K562 (cell line): ENCODE data around the gene PKP1. TPM values are rescaled to one million over a fixed set of nuclear protein-coding genes. Genes with fewer than 3 reads are reported as not detected.

Experiments
- ATAC-seq: fragments of 200-7000 bp; cut with Tn5 transposase; 3 replicates; pipeline ENCODE4 v1.9.1; 2020; ENCODE audit warnings: moderate library complexity
- BruUV-seq: library from RNA; stranded (reverse); fragments of 400-500 nt; replicated peaks from 2 replicates; lab custom pipeline; 2021; lab: Mats Ljungman, UMichigan
- CTCF ChIA-PET: fragments of 300-600 bp; formaldehyde crosslinking; extraction: SDS; loops from one replicate; lab custom pipeline; 2021; ENCODE audit warnings: low intra/inter-chr PET ratio; lab: Yijun Ruan, JAX
- POLR2A ChIA-PET: fragments of 300-600, 350-650 bp; sonication (Branson Sonifier 250); formaldehyde crosslinking; extraction: SDS; loops from one replicate; lab custom pipeline; 2021; ENCODE audit warnings: antibody characterized with exemption, inconsistent platforms; lab: Yijun Ruan, JAX
- DNase-seq, 4 experiments: peaks; one replicate each; pipeline versions ENCODE4 v3.0.0 to v3.0.0-alpha.2; 2011 to 2018; ENCODE audit warnings: low spot score in 3 of 4, mixed read lengths in 3 of 4; ENCODE audit errors: extremely low read depth in 1 of 4
- FAIRE-seq: peaks from 2 replicates; lab custom pipeline; 2011; peaks lifted over from hg19 to GRCh38; lab: Jason Lieb, UNC
- H2AFZ ChIP-seq: 2 replicates; pipeline ENCODE4 v1.6.0; 2011; ENCODE audit warnings: low read depth, low read length, control low read depth, inconsistent platforms
- H3K27ac ChIP-seq: fragments of 200-600 bp; 3 replicates; pipeline ENCODE4 v1.8.0; 2011; ENCODE audit warnings: low read depth, mild to moderate bottlenecking, control low read depth, inconsistent platforms, low read length, moderate library complexity, mixed read lengths; ENCODE audit errors: extremely low read depth
- H3K27me3 ChIP-seq, 2 experiments: fragments of 300-600 bp in 1 of 2; 2 replicates in 1 of 2; 3 replicates in 1 of 2; pipeline versions ENCODE4 v1.6.0 to v1.8.0; 2011; ENCODE audit warnings: inconsistent platforms in 2 of 2, low read length in 2 of 2, mild to moderate bottlenecking in 1 of 2, mixed read lengths in 1 of 2, moderate library complexity in 1 of 2; ENCODE audit not compliant: control insufficient read depth in 2 of 2, insufficient read depth in 2 of 2
- H3K36me3 ChIP-seq: fragments of 300-600 bp; 3 replicates; pipeline ENCODE4 v1.8.0; 2011; ENCODE audit warnings: mild to moderate bottlenecking, low read length, inconsistent platforms; ENCODE audit not compliant: control insufficient read depth, insufficient read depth
- H3K4me1 ChIP-seq, 2 experiments: fragments of 200-600 bp in 1 of 2; replicated peaks in 1 of 2; 2 replicates in 1 of 2; 3 replicates in 1 of 2; pipeline versions ENCODE4 v1.5.1 to v1.8.0; 2011; ENCODE audit warnings: inconsistent platforms in 2 of 2, low read length in 2 of 2, mild to moderate bottlenecking in 1 of 2, mixed read lengths in 1 of 2, moderate library complexity in 1 of 2; ENCODE audit not compliant: control insufficient read depth in 2 of 2, insufficient read depth in 2 of 2
- H3K4me2 ChIP-seq: 2 replicates; pipeline ENCODE4 v1.6.1; 2011; ENCODE audit warnings: low read length, control low read depth, inconsistent platforms, mixed read lengths; ENCODE audit not compliant: insufficient read depth
- H3K4me3 ChIP-seq: fragments of 200-600 bp; sonication (generic), shearing (Covaris generic); 2 replicates; pipeline ENCODE4 v1.5.1; 2016; ENCODE audit warnings: control low read depth, inconsistent platforms
- H3K79me2 ChIP-seq: fragments of 200-600 bp; 3 replicates; pipeline ENCODE4 v1.8.0; 2011; ENCODE audit warnings: low read length, inconsistent platforms; ENCODE audit not compliant: control insufficient read depth, insufficient read depth
- H3K9ac ChIP-seq, 2 experiments: 2 replicates each; pipeline versions ENCODE4 v1.6.0 to v1.6.1; 2011; ENCODE audit warnings: low read depth in 2 of 2, low read length in 2 of 2, control low read depth in 1 of 2, inconsistent platforms in 1 of 2, mild to moderate bottlenecking in 1 of 2, mixed read lengths in 1 of 2; ENCODE audit not compliant: insufficient read depth in 1 of 2
- H3K9me1 ChIP-seq: one replicate; pipeline ENCODE4 v1.6.0; 2011; ENCODE audit warnings: inconsistent platforms, mild to moderate bottlenecking, low read length, moderate library complexity; ENCODE audit not compliant: control insufficient read depth, insufficient read depth
- H3K9me3 ChIP-seq: replicated peaks from 2 replicates; pipeline ENCODE4 v1.5.1; 2011; ENCODE audit warnings: low read depth, low read length, inconsistent platforms; ENCODE audit not compliant: control insufficient read depth, insufficient read depth
- H4K20me1 ChIP-seq: replicated peaks from 2 replicates; pipeline ENCODE4 v1.6.1; 2011; ENCODE audit warnings: low read length, inconsistent platforms, mixed read lengths; ENCODE audit not compliant: control insufficient read depth, insufficient read depth
- FOXK2 ChIP-seq, 2 experiments: fragments of 450-650 bp; IDR thresholded peaks in 1 of 2; conservative IDR thresholded peaks in 1 of 2; 2 replicates each; pipeline ENCODE4 v1.6.1; 2016; ENCODE audit warnings: low read depth in 2 of 2, mild to moderate bottlenecking in 1 of 2
- HNRNPK ChIP-seq: fragments of 200-400 bp; formaldehyde crosslinking; IDR thresholded peaks from one replicate; pipeline ENCODE4 v1.6.1; 2018; ENCODE audit warnings: mild to moderate bottlenecking, low read depth, low read length; ENCODE audit not compliant: poor library complexity, severe bottlenecking
- KLF16 ChIP-seq: IDR thresholded peaks from 2 replicates; pipeline ENCODE4 v1.6.1; 2016; ENCODE audit warnings: antibody characterized with exemption
- NCOA2 ChIP-seq, 2 experiments: fragments of 450-650 bp; IDR thresholded peaks; 2 replicates each; pipeline ENCODE4 v1.6.1; 2018; ENCODE audit warnings: mild to moderate bottlenecking in 2 of 2, moderate library complexity in 1 of 2; ENCODE audit not compliant: partially characterized antibody in 2 of 2
- POLR2B ChIP-seq: fragments of 450-650 bp; IDR thresholded peaks from 2 replicates; pipeline ENCODE4 v1.6.1; 2018; ENCODE audit warnings: low read depth; ENCODE audit not compliant: partially characterized antibody
- RBBP5 ChIP-seq: fragments of 200-600 bp; sonication (generic); IDR thresholded peaks from 2 replicates; pipeline ENCODE4 v1.6.1; 2012; ENCODE audit warnings: borderline replicate concordance, mild to moderate bottlenecking, low read length, control low read depth, inconsistent platforms; ENCODE audit not compliant: insufficient read depth, poor library complexity, severe bottlenecking
- SMARCA4 ChIP-seq: fragments of 450-650 bp; IDR thresholded peaks from 2 replicates; pipeline ENCODE4 v1.6.1; 2016
- WHSC1 ChIP-seq: IDR thresholded peaks from one replicate; pipeline ENCODE4 v1.6.1; 2012; ENCODE audit warnings: low read length, control low read depth, inconsistent platforms
- ZNF232 ChIP-seq: sonication (generic); formaldehyde crosslinking; IDR thresholded peaks from 2 replicates; pipeline ENCODE4 v1.8.0; 2022; ENCODE audit warnings: mild to moderate bottlenecking, missing genetic modification reagents
- ZNF778 ChIP-seq: fragments of 450-650 bp; formaldehyde crosslinking; IDR thresholded peaks from 2 replicates; pipeline ENCODE4 v1.4.0; 2020; ENCODE audit warnings: mild to moderate bottlenecking, moderate library complexity
- WGBS: fragments of 100-300 bp; shearing (Covaris generic); methylation state at CpG from one replicate; pipeline ENCODE4 v1.1.6; 2016; ENCODE audit warnings: low coverage, mixed read lengths; ENCODE audit not compliant: insufficient coverage; ENCODE audit errors: missing lambda C conversion rate; 5-methylcytosine and 5-hydroxymethylcytosine counted together
- in situ Hi-C: fragments of 300-500 bp; cut with MboI; formaldehyde crosslinking; loops from 4 replicates; pipeline ENCODE4 v1.15.0; 2018; ENCODE audit warnings: inconsistent platforms, mixed read lengths
- intact Hi-C: fragments of 100-400 bp; cut with micrococcal nuclease; formaldehyde crosslinking; loops from 2 replicates; pipeline ENCODE4 v1.14.2; 2022
- polyA plus RNA-seq, 8 experiments: library from polyadenylated mRNA; depleted of rRNA in 4 of 8; stranded (reverse) in 5 of 8; unstranded in 3 of 8; fragments of >200 nt; fragmentation: Nextera tagmentation in 2 of 8; fragmentation: Illumina TruSeq in 1 of 8; extraction: Ambion mirVana in 2 of 8; extraction: Trizol in 1 of 8; gene quantifications; 2 replicates each; pipeline versions ENCODE4 v1.2.1 to v1.2.3, GENCODE V29; 2011 to 2014; ENCODE audit warnings: inconsistent platforms in 1 of 8, missing spikeins in 1 of 8
- total RNA-seq, 7 experiments: library from RNA; depleted of rRNA in 6 of 7; stranded (reverse); fragments of >200 nt in 6 of 7; fragmentation: Illumina TruSeq in 2 of 7; extraction: Trizol in 2 of 7; gene quantifications; 2 replicates each; pipeline versions ENCODE4 v1.2.1 to v1.2.3, GENCODE V29; 2011 to 2021; ENCODE audit warnings: low replicate concordance in 1 of 7
- TF ChIP-seq, protein P1 (sequence below): fragments of 450-650 bp; IDR thresholded peaks from 2 replicates; pipeline ENCODE4 v1.6.1; 2018; ENCODE audit not compliant: partially characterized antibody
- TF ChIP-seq, protein P2 (sequence below): fragments of 450-650 bp; IDR thresholded peaks from 2 replicates; pipeline ENCODE4 v1.6.1; 2016

PKP1 gene
- total and polyA plus RNA-seq, 9 of the 15 experiments (the other 6 are each of a cell fraction or from before 2014, with no cell fraction given) = not detected

DNA sequence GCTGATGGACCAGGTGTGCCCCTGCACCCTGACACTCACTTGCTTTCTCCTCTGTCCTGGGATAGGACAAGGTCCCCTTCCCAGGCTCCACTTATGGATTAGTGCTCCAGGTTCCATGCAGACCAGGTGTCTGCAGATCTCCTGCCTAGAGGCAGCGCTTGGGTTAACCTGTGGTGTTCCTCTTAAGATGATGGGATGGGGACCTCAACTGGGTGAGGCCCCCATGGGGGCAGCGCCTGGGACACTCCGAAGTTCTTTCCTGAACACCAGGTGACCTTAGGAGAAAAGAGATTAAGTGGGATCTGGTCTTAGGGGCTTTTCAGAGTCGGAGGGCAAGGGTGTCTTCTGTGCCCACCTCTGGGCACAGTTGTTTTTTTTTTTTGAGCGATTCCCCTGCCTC is 72.9 kb downstream of the PKP1 start:
- peaks cover 0 to 46% of the 10 kb centered on the region in 2 experiments; a peak in 2 of 5 replicates for H3K27me3 ChIP-seq
- ATAC-seq (no peak), FAIRE-seq (no peak), DNase-seq (no peak)
- H3K79me2 ChIP-seq = no peaks in the 10 kb centered on the region
- H3K36me3 ChIP-seq = no peaks in the 10 kb centered on the region
- no TSS peak for BruUV-seq
- no peaks in the 10 kb centered on the region for H3K9me1 ChIP-seq
- H4K20me1 ChIP-seq = peaks cover 17% of the 10 kb centered on the region
- POLR2A ChIA-PET = no interaction called here
- intact Hi-C loops (no loop called here), in situ Hi-C loops (no loop called here)
- H3K27ac ChIP-seq = no peak overlapping the region
- WGBS = 0% methylated on average over 5 of the region's 5 CpGs
- H2AFZ ChIP-seq = no peak overlapping the region
- H3K9me3 ChIP-seq = no peaks in the 10 kb centered on the region
- no peak overlapping the region for H3K4me2 ChIP-seq
- H3K4me3 ChIP-seq = no peak overlapping the region
- H3K4me1 ChIP-seq = peaks cover 0 to under 1% of the 10 kb centered on the region in 2 experiments; a peak in 1 of 5 replicates
- TF ChIP-seq RBBP5 (no peak), FOXK2 (conservative IDR thresholded peaks at IDR 0.05 in 1 of 2, IDR thresholded peaks at IDR 0.05 in 1 of 2; ENCODE audit: low read depth in 2 of 2) (no peak), WHSC1 (no peak), NCOA2 (IDR thresholded peaks at IDR 0.05; ENCODE audit: partially characterized antibody in 2 of 2) (no peak), ZNF778 (CRISPR knock-in tag) (no peak), ZNF232 (no peak)
- H3K9ac ChIP-seq = no peak overlapping the region
- CTCF ChIA-PET = no interaction called here

DNA sequence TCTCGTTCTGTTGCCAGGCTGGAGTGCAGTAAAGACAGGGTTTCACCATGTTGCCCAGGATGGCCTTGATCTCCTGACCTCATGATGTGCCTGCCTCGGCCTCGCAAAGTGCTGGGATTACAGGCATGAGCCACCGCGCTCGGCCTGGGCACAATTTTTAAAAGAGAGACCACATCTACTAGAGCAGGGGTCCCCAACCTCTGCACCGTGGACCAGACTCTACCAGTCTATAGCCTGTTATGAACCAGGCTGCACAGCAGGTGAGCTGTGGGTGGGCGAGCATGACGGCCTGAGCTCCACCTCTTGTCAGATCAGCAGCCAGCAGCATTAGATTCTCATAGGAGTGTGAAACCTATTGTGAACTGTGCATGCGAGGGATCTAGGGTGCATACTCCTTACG is 73.4 kb downstream of the PKP1 start:
- POLR2A ChIA-PET = no interaction called here
- DNase-seq = no peak
- TF ChIP-seq SMARCA4 (no peak), KLF16 (no peak), HNRNPK (no peak), POLR2B (no peak), RBBP5 (no peak)
- TF ChIP-seq, protein P1, sequence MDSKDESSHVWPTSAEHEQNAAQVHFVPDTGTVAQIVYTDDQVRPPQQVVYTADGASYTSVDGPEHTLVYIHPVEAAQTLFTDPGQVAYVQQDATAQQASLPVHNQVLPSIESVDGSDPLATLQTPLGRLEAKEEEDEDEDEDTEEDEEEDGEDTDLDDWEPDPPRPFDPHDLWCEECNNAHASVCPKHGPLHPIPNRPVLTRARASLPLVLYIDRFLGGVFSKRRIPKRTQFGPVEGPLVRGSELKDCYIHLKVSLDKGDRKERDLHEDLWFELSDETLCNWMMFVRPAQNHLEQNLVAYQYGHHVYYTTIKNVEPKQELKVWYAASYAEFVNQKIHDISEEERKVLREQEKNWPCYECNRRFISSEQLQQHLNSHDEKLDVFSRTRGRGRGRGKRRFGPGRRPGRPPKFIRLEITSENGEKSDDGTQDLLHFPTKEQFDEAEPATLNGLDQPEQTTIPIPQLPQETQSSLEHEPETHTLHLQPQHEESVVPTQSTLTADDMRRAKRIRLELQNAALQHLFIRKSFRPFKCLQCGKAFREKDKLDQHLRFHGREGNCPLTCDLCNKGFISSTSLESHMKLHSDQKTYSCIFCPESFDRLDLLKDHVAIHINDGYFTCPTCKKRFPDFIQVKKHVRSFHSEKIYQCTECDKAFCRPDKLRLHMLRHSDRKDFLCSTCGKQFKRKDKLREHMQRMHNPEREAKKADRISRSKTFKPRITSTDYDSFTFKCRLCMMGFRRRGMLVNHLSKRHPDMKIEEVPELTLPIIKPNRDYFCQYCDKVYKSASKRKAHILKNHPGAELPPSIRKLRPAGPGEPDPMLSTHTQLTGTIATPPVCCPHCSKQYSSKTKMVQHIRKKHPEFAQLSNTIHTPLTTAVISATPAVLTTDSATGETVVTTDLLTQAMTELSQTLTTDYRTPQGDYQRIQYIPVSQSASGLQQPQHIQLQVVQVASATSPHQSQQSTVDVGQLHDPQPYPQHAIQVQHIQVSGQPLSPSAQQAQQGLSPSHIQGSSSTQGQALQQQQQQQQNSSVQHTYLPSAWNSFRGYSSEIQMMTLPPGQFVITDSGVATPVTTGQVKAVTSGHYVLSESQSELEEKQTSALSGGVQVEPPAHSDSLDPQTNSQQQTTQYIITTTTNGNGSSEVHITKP = no peak
- TF ChIP-seq, protein P2, sequence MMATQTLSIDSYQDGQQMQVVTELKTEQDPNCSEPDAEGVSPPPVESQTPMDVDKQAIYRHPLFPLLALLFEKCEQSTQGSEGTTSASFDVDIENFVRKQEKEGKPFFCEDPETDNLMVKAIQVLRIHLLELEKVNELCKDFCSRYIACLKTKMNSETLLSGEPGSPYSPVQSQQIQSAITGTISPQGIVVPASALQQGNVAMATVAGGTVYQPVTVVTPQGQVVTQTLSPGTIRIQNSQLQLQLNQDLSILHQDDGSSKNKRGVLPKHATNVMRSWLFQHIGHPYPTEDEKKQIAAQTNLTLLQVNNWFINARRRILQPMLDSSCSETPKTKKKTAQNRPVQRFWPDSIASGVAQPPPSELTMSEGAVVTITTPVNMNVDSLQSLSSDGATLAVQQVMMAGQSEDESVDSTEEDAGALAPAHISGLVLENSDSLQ = no peak

More for the DNA sequence above, 73.4 kb downstream of the PKP1 start:
- no peak overlapping the region for H2AFZ ChIP-seq
- under 1% methylated on average over 11 of the region's 11 CpGs for WGBS
- peaks cover 18% of the 10 kb centered on the region; the same call in 1 of the 2 replicates for H4K20me1 ChIP-seq
- no peak overlapping the region for H3K9ac ChIP-seq
- H3K36me3 ChIP-seq = no peaks in the 10 kb centered on the region
- H3K9me1 ChIP-seq = no peaks in the 10 kb centered on the region
- no peaks in the 10 kb centered on the region for H3K79me2 ChIP-seq
- in situ Hi-C loops = no loop called here
- H3K4me1 ChIP-seq = peaks cover 0 to 3% of the 10 kb centered on the region in 2 experiments; a peak in 1 of 5 replicates
- peaks cover 0 to 46% of the 10 kb centered on the region in 2 experiments; a peak in 2 of 5 replicates for H3K27me3 ChIP-seq
- H3K4me3 ChIP-seq = no peak overlapping the region
- no peaks in the 10 kb centered on the region for H3K9me3 ChIP-seq
- no peak overlapping the region for H3K27ac ChIP-seq
- FAIRE-seq = no peak
- no TSS peak for BruUV-seq
- intact Hi-C loops = no loop called here
- CTCF ChIA-PET = no interaction called here
- ATAC-seq = no peak
- H3K4me2 ChIP-seq = no peak overlapping the region
